ENCODE results near the gene PSMC3IP. TPM values are rescaled to one million over a fixed set of nuclear protein-coding genes. Genes with fewer than 3 reads are reported as not detected.

The PSMC3IP gene
- total and polyA plus RNA-seq, 12 donors, result 1.2 to 7.7 (median 2.0) TPM; not detected in 1

- peaks cover 80 to 88% of the 10 kb centered on the region in 2 donors for H3K4me1 ChIP-seq (replicated peaks in 1 of 2)
- no peaks in the 10 kb centered on the region for H3K9me3 ChIP-seq (replicated peaks in 1 of 3)
- peaks cover 0 to 5% of the 10 kb centered on the region in 2 donors for H3K36me3 ChIP-seq (replicated peaks in 1 of 2)
- intact Hi-C loops (cut with DNase I), result loop anchor here (5.0 to 10.0 kb wide), 2 partner anchors 101 to 208 kb away; partner anchors contain the start of gene CAVIN1 (in 1 of the 2)
- no peaks in the 10 kb centered on the region for H3K27me3 ChIP-seq
- 76 to 90% (median 86%) methylated on average over 2 to 8 of the region's 8 CpGs for WGBS, 4 donors
- no peak overlapping the region for H3K4me3 ChIP-seq
- peak overlapping the region; percentile 65 to 99 (median 94) for H3K27ac ChIP-seq
- TF ChIP-seq CTCF (IDR thresholded peaks at IDR 0.05) (no peak), POLR2A (IDR thresholded peaks at IDR 0.05) (no peak)
- peak in 1 of 7 donors; percentile 25 for DNase-seq
Measured at GRCh38 chr17:42522798-42523278, 54.7 kb downstream of the PSMC3IP start.

Other genes starting within 250 kb of the PSMC3IP start
- gene STAT3, start 189.3 kb downstream of the PSMC3IP start, total RNA-seq, result 100 to 1,000 TPM in 8 of 9 donors, 10 to 100 TPM in 1; 31.0 to 282 (median 187) TPM
- gene STAT3, start 189.3 kb downstream of the PSMC3IP start, polyA plus RNA-seq, result 100 to 1,000 TPM in 1 of 3 donors, 10 to 100 TPM in 2; 49.0 to 132 (median 49.3) TPM
- gene CAVIN1, start 154.5 kb downstream of the PSMC3IP start, total RNA-seq, result 100 to 1,000 TPM in 7 of 9 donors, 10 to 100 TPM in 2; 13.1 to 206 (median 161) TPM
- gene CAVIN1, start 154.5 kb downstream of the PSMC3IP start, polyA plus RNA-seq, result 100 to 1,000 TPM in 1 of 3 donors, 10 to 100 TPM in 2; 37.0 to 103 (median 79.8) TPM
- gene ATP6V0A1, start 118.9 kb downstream of the PSMC3IP start, total RNA-seq, result 100 to 1,000 TPM in 3 of 9 donors, 10 to 100 TPM in 6; 42.9 to 126 (median 94.8) TPM
- 100 to 1,000 TPM in 1 of 3 donors, 10 to 100 TPM in 2; 61.6 to 126 (median 81.6) TPM for gene ATP6V0A1, start 118.9 kb downstream of the PSMC3IP start, polyA plus RNA-seq
- 100 to 1,000 TPM in 1 of 9 donors, 10 to 100 TPM in 8; 32.9 to 115 (median 64.3) TPM for gene NAGLU, start 41.5 kb downstream of the PSMC3IP start, total RNA-seq
- 10 to 100 TPM; 12.4 to 47.4 (median 39.5) TPM for gene NAGLU, start 41.5 kb downstream of the PSMC3IP start, polyA plus RNA-seq
- gene HSD17B1, start 24.8 kb downstream of the PSMC3IP start, total RNA-seq, result 1 to 10 TPM in 8 of 9 donors, under 1 TPM in 1; 0.60 to 3.0 (median 1.9) TPM
- gene HSD17B1, start 24.8 kb downstream of the PSMC3IP start, polyA plus RNA-seq, result 1 to 10 TPM in 2 of 3 donors, under 1 TPM in 1; 0.22 to 7.6 (median 3.6) TPM
- 100 to 1,000 TPM in 4 of 9 donors, 10 to 100 TPM in 5; 46.8 to 148 (median 67.8) TPM for gene COASY, start 15.6 kb downstream of the PSMC3IP start, total RNA-seq
- 100 to 1,000 TPM in 2 of 3 donors, 10 to 100 TPM in 1; 65.5 to 192 (median 130) TPM for gene COASY, start 15.6 kb downstream of the PSMC3IP start, polyA plus RNA-seq
- 10 to 100 TPM; 34.2 to 58.8 (median 47.0) TPM for gene MLX, start 10.6 kb downstream of the PSMC3IP start, total RNA-seq
- 10 to 100 TPM; 46.0 to 95.0 (median 52.6) TPM for gene MLX, start 10.6 kb downstream of the PSMC3IP start, polyA plus RNA-seq
- 100 to 1,000 TPM in 1 of 9 donors, 10 to 100 TPM in 8; 57.6 to 167 (median 81.6) TPM for gene RETREG3, start 31.6 kb upstream of the PSMC3IP start, total RNA-seq
- 10 to 100 TPM; 27.1 to 30.6 (median 28.2) TPM for gene RETREG3, start 31.6 kb upstream of the PSMC3IP start, polyA plus RNA-seq
- gene TUBG1, start 32.0 kb upstream of the PSMC3IP start, total RNA-seq, result 10 to 100 TPM; 22.9 to 90.0 (median 39.2) TPM
- 10 to 100 TPM; 30.5 to 70.3 (median 40.3) TPM for gene TUBG1, start 32.0 kb upstream of the PSMC3IP start, polyA plus RNA-seq
- gene TUBG2, start 81.6 kb upstream of the PSMC3IP start, total RNA-seq, result 10 to 100 TPM; 14.5 to 63.9 (median 43.7) TPM
- gene TUBG2, start 81.6 kb upstream of the PSMC3IP start, polyA plus RNA-seq, result 10 to 100 TPM; 19.3 to 65.1 (median 49.6) TPM
- gene PLEKHH3, start 99.3 kb upstream of the PSMC3IP start, total RNA-seq, result 10 to 100 TPM in 8 of 9 donors, 1 to 10 TPM in 1; 7.8 to 63.7 (median 45.3) TPM
- gene PLEKHH3, start 99.3 kb upstream of the PSMC3IP start, polyA plus RNA-seq, result 10 to 100 TPM in 2 of 3 donors, 1 to 10 TPM in 1; 1.8 to 73.2 (median 49.6) TPM
- gene CCR10, start 104.1 kb upstream of the PSMC3IP start, total RNA-seq, result 1 to 10 TPM in 6 of 9 donors, under 1 TPM in 3; 0.39 to 7.9 (median 3.3) TPM
- 1 to 10 TPM in 2 of 3 donors, under 1 TPM in 1; 0.31 to 3.6 (median 1.7) TPM for gene CCR10, start 104.1 kb upstream of the PSMC3IP start, polyA plus RNA-seq
- 10 to 100 TPM in 2 of 9 donors, 1 to 10 TPM in 7; 1.8 to 31.9 (median 4.0) TPM for gene CNTNAP1, start 104.8 kb upstream of the PSMC3IP start, total RNA-seq
- 10 to 100 TPM in 1 of 3 donors, 1 to 10 TPM in 2; 1.6 to 12.5 (median 5.7) TPM for gene CNTNAP1, start 104.8 kb upstream of the PSMC3IP start, polyA plus RNA-seq
- 10 to 100 TPM; 17.6 to 49.1 (median 35.3) TPM for gene EZH1, start 167.3 kb upstream of the PSMC3IP start, total RNA-seq
- gene EZH1, start 167.3 kb upstream of the PSMC3IP start, polyA plus RNA-seq, result 10 to 100 TPM; 23.6 to 29.4 (median 23.8) TPM
- 10 to 100 TPM in 7 of 9 donors, 1 to 10 TPM in 2; 4.6 to 35.4 (median 16.1) TPM for gene RAMP2, start 183.5 kb upstream of the PSMC3IP start, total RNA-seq
- gene RAMP2, start 183.5 kb upstream of the PSMC3IP start, polyA plus RNA-seq, result 10 to 100 TPM; 23.1 to 67.5 (median 37.9) TPM
- 100 to 1,000 TPM in 1 of 9 donors, 10 to 100 TPM in 8; 43.2 to 135 (median 52.6) TPM for gene VPS25, start 195.7 kb upstream of the PSMC3IP start, total RNA-seq
- gene VPS25, start 195.7 kb upstream of the PSMC3IP start, polyA plus RNA-seq, result 10 to 100 TPM; 25.7 to 63.4 (median 37.0) TPM
- under 1 TPM in 4 of 9 donors, not detected in 5; 0.18 to 0.46 (median 0.30) TPM for gene WNK4, start 202.9 kb upstream of the PSMC3IP start, total RNA-seq
- under 1 TPM; 0.05 to 0.08 (median 0.07) TPM for gene WNK4, start 202.9 kb upstream of the PSMC3IP start, polyA plus RNA-seq
- gene COA3, start 221.0 kb upstream of the PSMC3IP start, total RNA-seq, result 100 to 1,000 TPM in 3 of 9 donors, 10 to 100 TPM in 6; 65.3 to 231 (median 84.8) TPM
- gene COA3, start 221.0 kb upstream of the PSMC3IP start, polyA plus RNA-seq, result 10 to 100 TPM; 55.6 to 98.2 (median 91.1) TPM
- 1 to 10 TPM in 2 of 9 donors, under 1 TPM in 2, not detected in 5; 0.28 to 8.2 (median 0.96) TPM for gene CNTD1, start 221.1 kb upstream of the PSMC3IP start, total RNA-seq
- gene CNTD1, start 221.1 kb upstream of the PSMC3IP start, polyA plus RNA-seq, result under 1 TPM; 0.24 to 0.32 (median 0.27) TPM
- 100 to 1,000 TPM in 5 of 9 donors, 10 to 100 TPM in 4; 70.1 to 235 (median 104) TPM for gene BECN1, start 246.6 kb upstream of the PSMC3IP start, total RNA-seq
- gene BECN1, start 246.6 kb upstream of the PSMC3IP start, polyA plus RNA-seq, result 10 to 100 TPM; 27.0 to 76.6 (median 33.1) TPM

Data from adrenal gland (tissue), 12 donors.